H9 (cell line): ENCODE results near the gene UFSP2. TPM values are rescaled to one million over a fixed set of nuclear protein-coding genes. Genes with fewer than 3 reads are reported as not detected.

ENCODE experiments used
- DNase-seq: peaks from one replicate; pipeline ENCODE4 v3.0.0-alpha.2; 2017
- H2AFZ ChIP-seq: one replicate; pipeline ENCODE4 v1.6.1; 2013; ENCODE audit warnings: mild to moderate bottlenecking, low read length, control low read depth, moderate library complexity
- H2AK5ac ChIP-seq: 2 replicates; pipeline ENCODE4 v1.6.1; 2013; ENCODE audit warnings: low read length, control low read depth, mixed read lengths; ENCODE audit not compliant: insufficient read length
- H2BK120ac ChIP-seq: one replicate; pipeline ENCODE4 v1.6.1; 2013; ENCODE audit warnings: low read depth, mild to moderate bottlenecking, low read length, control low read depth, inconsistent platforms; ENCODE audit not compliant: poor library complexity, severe bottlenecking
- H2BK12ac ChIP-seq: 2 replicates; pipeline ENCODE4 v1.6.1; 2013; ENCODE audit warnings: low read length, control low read depth, mixed read lengths, low read depth; ENCODE audit not compliant: insufficient read length
- H2BK15ac ChIP-seq: 2 replicates; pipeline ENCODE4 v1.6.1; 2013; ENCODE audit warnings: low read depth, low read length, control low read depth
- H2BK20ac ChIP-seq: one replicate; pipeline ENCODE4 v1.6.1; 2013; ENCODE audit warnings: low read depth, mild to moderate bottlenecking, low read length, control low read depth, inconsistent platforms; ENCODE audit not compliant: poor library complexity, severe bottlenecking
- H2BK5ac ChIP-seq: 2 replicates; pipeline ENCODE4 v1.6.1; 2013; ENCODE audit warnings: low read length, control low read depth, mixed read lengths; ENCODE audit not compliant: insufficient read length
- H3K14ac ChIP-seq: 2 replicates; pipeline ENCODE4 v1.6.1; 2013; ENCODE audit warnings: low read length, control low read depth; ENCODE audit not compliant: insufficient read depth
- H3K18ac ChIP-seq: 2 replicates; pipeline ENCODE4 v1.6.1; 2013; ENCODE audit warnings: low read depth, mild to moderate bottlenecking, mixed read lengths, low read length, control low read depth; ENCODE audit not compliant: insufficient read length
- H3K23ac ChIP-seq: 2 replicates; pipeline ENCODE4 v1.6.1; 2013; ENCODE audit warnings: low read length, control low read depth, mixed read lengths, low read depth; ENCODE audit not compliant: insufficient read length
- H3K23me2 ChIP-seq: 2 replicates; pipeline ENCODE4 v1.6.1; 2013; ENCODE audit warnings: low read depth, mild to moderate bottlenecking, mixed read lengths, low read length, control low read depth; ENCODE audit not compliant: insufficient read length, poor library complexity, severe bottlenecking
- H3K27ac ChIP-seq: 2 replicates; pipeline ENCODE4 v1.5.1; 2013; ENCODE audit warnings: low read length, control low read depth, mixed read lengths, low read depth; ENCODE audit not compliant: insufficient read length
- H3K27me3 ChIP-seq: 2 replicates; pipeline ENCODE4 v1.6.1; 2013; ENCODE audit warnings: low read length, control low read depth, inconsistent platforms; ENCODE audit not compliant: insufficient read depth
- H3K4ac ChIP-seq: 2 replicates; pipeline ENCODE4 v1.6.1; 2013; ENCODE audit warnings: low read depth, mild to moderate bottlenecking, control low read depth, inconsistent platforms, low read length, moderate library complexity
- H3K4me1 ChIP-seq: 2 replicates; pipeline ENCODE4 v1.6.1; 2013; ENCODE audit warnings: low read length, control low read depth, inconsistent platforms; ENCODE audit not compliant: insufficient read depth
- H3K4me2 ChIP-seq: 2 replicates; pipeline ENCODE4 v1.6.1; 2013; ENCODE audit warnings: low read length, control low read depth, mixed read lengths; ENCODE audit not compliant: insufficient read length, insufficient read depth
- H3K56ac ChIP-seq: 2 replicates; pipeline ENCODE4 v1.6.1; 2013; ENCODE audit warnings: low read depth, mild to moderate bottlenecking, mixed read lengths, low read length, control low read depth; ENCODE audit not compliant: insufficient read length
- H3K79me1 ChIP-seq: 2 replicates; pipeline ENCODE4 v1.6.1; 2013; ENCODE audit warnings: low read depth, mild to moderate bottlenecking, moderate library complexity, low read length, control low read depth, inconsistent platforms; ENCODE audit not compliant: insufficient read depth, poor library complexity, severe bottlenecking
- H3K79me2 ChIP-seq: 2 replicates; pipeline ENCODE4 v1.6.1; 2013; ENCODE audit warnings: low read length, control low read depth, inconsistent platforms; ENCODE audit not compliant: insufficient read depth
- H3K9ac ChIP-seq: 2 replicates; pipeline ENCODE4 v1.6.1; 2013; ENCODE audit warnings: low read length, control low read depth, mixed read lengths; ENCODE audit not compliant: insufficient read length; ENCODE audit errors: extremely low read depth
- H3K9me3 ChIP-seq: one replicate; pipeline ENCODE4 v1.6.1; 2013; ENCODE audit warnings: low read depth, low read length, inconsistent platforms; ENCODE audit not compliant: control insufficient read depth
- H3T11ph ChIP-seq: one replicate; pipeline ENCODE4 v1.6.1; 2013; ENCODE audit warnings: mild to moderate bottlenecking, low read length, control low read depth, inconsistent platforms
- H4K20me1 ChIP-seq: one replicate; pipeline ENCODE4 v1.6.1; 2013; ENCODE audit not compliant: control insufficient read depth, insufficient read length, insufficient read depth
- H4K5ac ChIP-seq: 2 replicates; pipeline ENCODE4 v1.6.1; 2013; ENCODE audit warnings: low read depth, mild to moderate bottlenecking, mixed read lengths, low read length, control low read depth; ENCODE audit not compliant: insufficient read length
- H4K8ac ChIP-seq: replicated peaks from 2 replicates; pipeline ENCODE4 v1.6.1; 2013; ENCODE audit warnings: low read length, control low read depth, mixed read lengths, low read depth; ENCODE audit not compliant: insufficient read length
- H4K91ac ChIP-seq: 2 replicates; pipeline ENCODE4 v1.6.1; 2013; ENCODE audit warnings: low read depth, mild to moderate bottlenecking, moderate library complexity, mixed read lengths, low read length, control low read depth; ENCODE audit not compliant: insufficient read length
- H3K27ac Mint-ChIP-seq, 3 experiments: 2 replicates in 2 of 3; 3 replicates in 1 of 3; pipeline ENCODE4 v1.8.0; 2020 to 2021; ENCODE audit warnings: mixed read lengths in 3 of 3, mild to moderate bottlenecking in 1 of 3, moderate library complexity in 1 of 3
- H3K27me3 Mint-ChIP-seq: 2 replicates; pipeline ENCODE4 v1.8.0; 2021; ENCODE audit warnings: low read depth, mild to moderate bottlenecking, moderate library complexity, mixed read lengths
- H3K36me3 Mint-ChIP-seq, 3 experiments: 2 replicates in 2 of 3; 3 replicates in 1 of 3; pipeline ENCODE4 v1.8.0; 2020 to 2021; ENCODE audit warnings: low read depth in 3 of 3, mixed read lengths in 3 of 3; ENCODE audit not compliant: insufficient read depth in 1 of 3
- H3K4me1 Mint-ChIP-seq, 2 experiments: 2 replicates each; pipeline ENCODE4 v1.8.0; 2020; ENCODE audit warnings: mixed read lengths in 2 of 2
- H3K4me3 Mint-ChIP-seq, 2 experiments: 2 replicates in 1 of 2; 3 replicates in 1 of 2; pipeline ENCODE4 v1.8.0; 2020 to 2021; ENCODE audit warnings: mild to moderate bottlenecking in 2 of 2, mixed read lengths in 2 of 2, moderate library complexity in 1 of 2
- H3K9me3 Mint-ChIP-seq, 2 experiments: 2 replicates in 1 of 2; 3 replicates in 1 of 2; pipeline ENCODE4 v1.8.0; 2020; ENCODE audit warnings: mild to moderate bottlenecking in 2 of 2, mixed read lengths in 2 of 2, moderate library complexity in 1 of 2
- CTCF ChIP-seq: fragments of 200-600 bp; sonication (generic); conservative IDR thresholded peaks from 3 replicates; pipeline ENCODE4 v1.8.0; 2021; ENCODE audit warnings: antibody characterized with exemption, mild to moderate bottlenecking
- WGBS: extraction: QIAGEN DNeasy Blood & Tissue Kit; methylation state at CpG from one replicate; pipeline ENCODE4 v1.1.7; 2013; ENCODE audit warnings: missing lambda C conversion rate, low lambda C conversion rate, mixed read lengths; ENCODE audit not compliant: insufficient read length; ENCODE audit errors: extremely low coverage; 5-methylcytosine and 5-hydroxymethylcytosine counted together
- total RNA-seq: library from RNA; stranded (reverse); gene quantifications from 2 replicates; pipeline ENCODE4 v1.2.1, GENCODE V29; 2021

The UFSP2 gene
- total RNA-seq, 1 experiment from 2014 or later, result 41.1 TPM

- Histone ChIP-seq H2AK5ac (no peak overlapping the region), H2BK12ac (no peak overlapping the region), H2BK5ac (no peak overlapping the region), H3K4me1 (no peaks in the 10 kb centered on the region), H2AFZ (no peak overlapping the region), H3K79me1 (no peaks in the 10 kb centered on the region), H3K18ac (no peak overlapping the region), H4K5ac (no peak overlapping the region), H2BK120ac (no peak overlapping the region), H3T11ph (no peak overlapping the region), H3K23me2 (peaks cover 1% of the 10 kb centered on the region), H3K4ac (no peak overlapping the region), H3K14ac (no peak overlapping the region), H4K8ac (no peak overlapping the region), H2BK20ac (no peak overlapping the region), H3K23ac (no peak overlapping the region), H4K91ac (no peak overlapping the region), H3K56ac (no peak overlapping the region), H4K20me1 (no peaks in the 10 kb centered on the region), H3K4me2 (no peak overlapping the region), H3K9me3 (no peaks in the 10 kb centered on the region), H3K27ac (no peak overlapping the region), H2BK15ac (no peak overlapping the region), H3K79me2 (no peaks in the 10 kb centered on the region), H3K27me3 (no peaks in the 10 kb centered on the region), H3K9ac (no peak overlapping the region)
- Mint-ChIP-seq H3K27me3 (peaks cover 2% of the 10 kb centered on the region; the same call in 1 of the 2 replicates), H3K9me3 (peaks cover 2 to 3% of the 10 kb centered on the region in 2 experiments; a peak in 4 of 5 replicates), H3K4me1 (peaks cover 9 to 13% of the 10 kb centered on the region in 2 experiments), H3K36me3 (peaks cover 0 to 7% (median 0%) of the 10 kb centered on the region in 3 experiments; a peak in 2 of 7 replicates), H3K4me3 (no peak overlapping the region), H3K27ac (no peak overlapping the region)
- DNase-seq, result no peak
- no CpG with 5 or more reads among the region's 6 CpGs for WGBS
- no peak for TF ChIP-seq CTCF
Measured at GRCh38 chr4:185390941-185391340, 34.8 kb downstream of the UFSP2 start.
